IPS-18c (cell line): Measurements from ENCODE around the gene LGALS3BP.

Source experiments
- H3K4me3 ChIP-seq: 2 replicates; pipeline ENCODE4 v1.7.0; 2013; ENCODE audit warnings: low read depth, mild to moderate bottlenecking, low read length, moderate library complexity; ENCODE audit not compliant: insufficient read depth
- H3K9me3 ChIP-seq: one replicate; pipeline ENCODE4 v1.6.1; 2013; ENCODE audit warnings: mild to moderate bottlenecking, low read length, moderate library complexity; ENCODE audit not compliant: control insufficient read depth, insufficient read depth

Gene LGALS3BP

GRCh38 chr17:79002796-79003593 is 23.3 kb upstream of the LGALS3BP start:
- no peaks in the 10 kb centered on the region for H3K9me3 ChIP-seq
- H3K4me3 ChIP-seq, result no peak overlapping the region

- Histone ChIP-seq H3K4me3 (no peak overlapping the region), H3K9me3 (no peaks in the 10 kb centered on the region)
These were observed 22.6 kb upstream of the LGALS3BP start for GRCh38 chr17:79002291-79002690.

GRCh38 chr17:79001190-79002020 is 21.7 kb upstream of the LGALS3BP start:
- Histone ChIP-seq H3K9me3 (no peaks in the 10 kb centered on the region), H3K4me3 (no peak overlapping the region; the same call in 1 of the 2 replicates)

- Histone ChIP-seq H3K9me3 (no peaks in the 10 kb centered on the region), H3K4me3 (no peak overlapping the region)
These were observed 20.9 kb upstream of the LGALS3BP start for GRCh38 chr17:79000396-79001189.

GRCh38 chr17:78999947-79000395 is 20.2 kb upstream of the LGALS3BP start:
- H3K9me3 ChIP-seq, result no peaks in the 10 kb centered on the region

GRCh38 chr17:78999056-78999768 is 19.5 kb upstream of the LGALS3BP start:
- Histone ChIP-seq H3K9me3 (no peaks in the 10 kb centered on the region), H3K4me3 (no peak overlapping the region)

More at GRCh38 chr17:78999947-79000395, 20.2 kb upstream of the LGALS3BP start:
- H3K4me3 ChIP-seq, result no peak overlapping the region

- Histone ChIP-seq H3K9me3 (no peaks in the 10 kb centered on the region), H3K4me3 (no peak overlapping the region)
These were observed 18.8 kb upstream of the LGALS3BP start for GRCh38 chr17:78998311-78999055.

- no peak overlapping the region for H3K4me3 ChIP-seq
These were observed 18.2 kb upstream of the LGALS3BP start for GRCh38 chr17:78997881-78998280.

GRCh38 chr17:78997231-78997741 is 17.6 kb upstream of the LGALS3BP start:
- no peak overlapping the region for H3K4me3 ChIP-seq

More at GRCh38 chr17:78997881-78998280, 18.2 kb upstream of the LGALS3BP start:
- H3K9me3 ChIP-seq, result no peaks in the 10 kb centered on the region

GRCh38 chr17:78996781-78997201 is 17.1 kb upstream of the LGALS3BP start:
- Histone ChIP-seq H3K4me3 (no peak overlapping the region), H3K9me3 (no peaks in the 10 kb centered on the region)

More at GRCh38 chr17:78997231-78997741, 17.6 kb upstream of the LGALS3BP start:
- H3K9me3 ChIP-seq, result no peaks in the 10 kb centered on the region

- H3K9me3 ChIP-seq, result no peaks in the 10 kb centered on the region
- H3K4me3 ChIP-seq, result no peak overlapping the region
These were observed 16.2 kb upstream of the LGALS3BP start for GRCh38 chr17:78995761-78996451.

- Histone ChIP-seq H3K4me3 (no peak overlapping the region), H3K9me3 (no peaks in the 10 kb centered on the region)
These were observed 15.5 kb upstream of the LGALS3BP start for GRCh38 chr17:78995022-78995760.

GRCh38 chr17:78993981-78994671 is 14.4 kb upstream of the LGALS3BP start:
- Histone ChIP-seq H3K9me3 (no peaks in the 10 kb centered on the region), H3K4me3 (no peak overlapping the region)

GRCh38 chr17:78993241-78993956 is 13.7 kb upstream of the LGALS3BP start:
- no peaks in the 10 kb centered on the region for H3K9me3 ChIP-seq

More at GRCh38 chr17:78993241-78993956, 13.7 kb upstream of the LGALS3BP start:
- no peak overlapping the region for H3K4me3 ChIP-seq
